ENCODE data around the gene GFPT2. TPM values are rescaled to one million over a fixed set of nuclear protein-coding genes. Genes with fewer than 3 reads are reported as not detected.

GFPT2 gene
- total RNA-seq, 4 donors from 2014 or later = 8.2 to 26.6 (median 11.1) TPM

DNA sequence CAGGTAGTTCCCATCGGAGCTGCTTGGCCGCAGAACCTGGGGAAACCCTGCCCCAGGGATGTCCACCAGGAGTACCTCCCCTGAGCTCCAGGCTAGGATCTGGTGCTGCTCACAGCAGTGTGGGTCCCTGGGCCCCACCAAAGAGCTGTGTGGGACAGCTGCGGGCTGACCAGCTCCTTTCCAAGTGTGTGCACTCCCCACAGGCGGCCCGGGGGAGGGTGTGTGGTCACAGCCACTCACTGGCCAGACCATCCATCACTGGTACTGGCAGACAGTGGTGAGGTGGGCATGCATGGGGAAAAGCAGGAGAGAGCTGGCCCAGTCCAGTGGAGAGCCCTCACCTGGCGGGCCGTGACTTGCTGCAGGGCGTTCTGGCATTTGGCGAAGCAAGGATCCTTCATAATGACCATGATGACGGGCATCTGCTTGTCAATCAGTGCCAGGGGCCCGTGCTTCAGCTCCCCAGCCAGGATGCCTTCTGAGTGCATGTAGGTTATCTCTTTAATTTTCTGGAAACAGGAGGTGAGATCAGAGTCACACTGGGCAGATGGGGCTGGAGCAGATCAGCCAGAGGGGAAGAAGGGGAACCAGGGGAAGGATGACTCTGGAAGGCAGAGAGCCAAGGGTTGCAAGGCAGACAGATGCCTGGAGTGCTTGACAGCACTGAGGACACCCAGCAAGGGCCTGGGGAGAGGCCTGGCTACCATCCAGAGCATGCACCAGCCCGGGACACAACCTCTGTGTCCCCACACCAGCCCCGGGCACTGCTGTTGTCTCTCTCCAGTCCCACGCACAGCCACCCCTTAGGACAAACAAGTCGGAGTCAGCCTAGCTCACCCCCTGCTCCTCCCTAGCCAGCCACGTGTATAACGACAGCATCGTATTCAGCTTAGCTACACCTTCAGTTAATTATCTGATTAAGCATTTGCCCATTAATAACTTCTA is 48.4 kb downstream of the GFPT2 start:
- 91 to 93% methylated on average over 14 to 15 of the region's 18 CpGs for WGBS, 2 donors
- TF ChIP-seq, protein P1, sequence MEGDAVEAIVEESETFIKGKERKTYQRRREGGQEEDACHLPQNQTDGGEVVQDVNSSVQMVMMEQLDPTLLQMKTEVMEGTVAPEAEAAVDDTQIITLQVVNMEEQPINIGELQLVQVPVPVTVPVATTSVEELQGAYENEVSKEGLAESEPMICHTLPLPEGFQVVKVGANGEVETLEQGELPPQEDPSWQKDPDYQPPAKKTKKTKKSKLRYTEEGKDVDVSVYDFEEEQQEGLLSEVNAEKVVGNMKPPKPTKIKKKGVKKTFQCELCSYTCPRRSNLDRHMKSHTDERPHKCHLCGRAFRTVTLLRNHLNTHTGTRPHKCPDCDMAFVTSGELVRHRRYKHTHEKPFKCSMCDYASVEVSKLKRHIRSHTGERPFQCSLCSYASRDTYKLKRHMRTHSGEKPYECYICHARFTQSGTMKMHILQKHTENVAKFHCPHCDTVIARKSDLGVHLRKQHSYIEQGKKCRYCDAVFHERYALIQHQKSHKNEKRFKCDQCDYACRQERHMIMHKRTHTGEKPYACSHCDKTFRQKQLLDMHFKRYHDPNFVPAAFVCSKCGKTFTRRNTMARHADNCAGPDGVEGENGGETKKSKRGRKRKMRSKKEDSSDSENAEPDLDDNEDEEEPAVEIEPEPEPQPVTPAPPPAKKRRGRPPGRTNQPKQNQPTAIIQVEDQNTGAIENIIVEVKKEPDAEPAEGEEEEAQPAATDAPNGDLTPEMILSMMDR (IDR thresholded peaks at IDR 0.05) = no peak
- no peak for TF ChIP-seq POLR2A (IDR thresholded peaks at IDR 0.05)
- intact Hi-C loops (cut with DNase I) = no loop called here
- H3K36me3 ChIP-seq = no peaks in the 10 kb centered on the region
- no peaks in the 10 kb centered on the region for H3K27me3 ChIP-seq
- no peak overlapping the region for H3K27ac ChIP-seq
- no peaks in the 10 kb centered on the region for H3K4me1 ChIP-seq
- H3K9me3 ChIP-seq = no peaks in the 10 kb centered on the region
- DNase-seq = no peak
- H3K4me3 ChIP-seq (replicated peaks in 1 of 3) = no peak overlapping the region

- Histone ChIP-seq H3K27me3 (no peaks in the 10 kb centered on the region), H3K4me1 (no peaks in the 10 kb centered on the region), H3K27ac (no peak overlapping the region), H3K4me3 (replicated peaks in 1 of 3) (no peak overlapping the region), H3K9me3 (no peaks in the 10 kb centered on the region), H3K36me3 (no peaks in the 10 kb centered on the region)
- 86 to 93% methylated on average over 4 of the region's 4 CpGs for WGBS, 2 donors
- intact Hi-C loops (cut with DNase I) = no loop called here
- DNase-seq = no peak
- no peak for TF ChIP-seq POLR2A (IDR thresholded peaks at IDR 0.05)
- TF ChIP-seq, protein P1 (IDR thresholded peaks at IDR 0.05) = no peak
These were observed 49.2 kb downstream of the GFPT2 start for GRCh38 chr5:180304016-180304292.

DNA sequence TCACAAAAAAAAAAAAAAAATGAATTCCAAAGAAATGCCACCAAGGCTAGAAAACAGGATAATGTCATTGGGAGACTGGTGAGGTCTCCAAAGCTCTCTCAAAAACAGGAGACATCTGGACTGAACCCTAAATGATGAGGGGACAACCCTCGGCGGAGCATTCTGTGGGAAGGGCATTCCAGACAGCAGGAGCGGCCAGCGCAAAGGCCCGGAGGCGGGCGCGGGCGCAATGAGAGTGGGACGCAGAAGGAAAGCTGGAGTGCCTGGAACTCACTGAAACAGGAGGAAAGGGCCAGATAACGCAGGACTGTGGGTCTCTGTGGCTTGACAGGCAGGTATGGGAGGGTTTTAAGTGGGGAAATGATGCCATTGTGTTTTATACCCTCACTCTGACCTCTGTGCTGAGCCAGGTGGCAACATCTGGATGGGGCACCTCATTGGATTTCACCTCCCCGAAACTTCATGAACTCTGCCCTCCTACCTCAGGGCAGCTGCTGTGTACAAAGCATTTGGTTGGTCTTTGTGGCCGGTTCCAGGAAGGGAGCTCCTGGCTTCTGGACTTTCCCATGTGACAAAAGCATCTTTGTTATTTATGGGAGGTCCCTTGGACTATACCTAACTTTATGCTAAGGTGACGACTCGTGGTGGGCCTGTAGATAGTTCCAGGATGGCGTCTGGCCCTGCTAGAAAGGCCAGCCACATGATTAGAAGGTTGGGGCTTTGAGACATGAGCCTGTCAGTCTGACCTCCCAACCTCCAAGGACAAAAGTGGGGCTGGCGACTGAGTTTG is 49.7 kb downstream of the GFPT2 start:
- 91 to 92% methylated on average over 16 to 17 of the region's 17 CpGs for WGBS, 2 donors
- no peaks in the 10 kb centered on the region for H3K9me3 ChIP-seq
- no peak overlapping the region for H3K27ac ChIP-seq
- H3K27me3 ChIP-seq = no peaks in the 10 kb centered on the region
- DNase-seq = no peak
- H3K36me3 ChIP-seq = no peaks in the 10 kb centered on the region
- H3K4me3 ChIP-seq (replicated peaks in 1 of 3) = no peak overlapping the region
- TF ChIP-seq POLR2A (IDR thresholded peaks at IDR 0.05) = no peak
- TF ChIP-seq, protein P1 (IDR thresholded peaks at IDR 0.05) = no peak
- H3K4me1 ChIP-seq = no peaks in the 10 kb centered on the region
- intact Hi-C loops (cut with DNase I) = no loop called here

DNA sequence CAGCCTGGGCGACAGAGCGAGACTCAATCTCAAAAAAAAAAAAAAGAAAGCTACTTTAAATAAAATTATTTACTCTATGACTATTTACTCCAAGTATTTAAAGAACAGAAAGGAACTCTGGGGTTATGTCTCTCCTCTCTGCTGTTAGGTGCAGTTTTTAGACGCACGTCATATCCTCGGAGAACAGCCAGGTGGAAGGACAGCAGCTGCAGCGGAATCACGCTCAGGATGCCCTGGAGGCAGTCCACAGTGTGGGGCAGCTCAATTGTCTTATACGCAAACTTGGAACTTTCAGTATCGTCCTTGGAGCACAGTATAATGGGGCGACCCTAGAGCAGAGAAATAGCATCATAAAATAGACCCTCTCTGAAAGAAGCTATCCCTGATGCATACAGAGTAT is 50.9 kb downstream of the GFPT2 start:
- 98 to 99% methylated on average over 10 of the region's 10 CpGs for WGBS, 2 donors
- no peaks in the 10 kb centered on the region for H3K36me3 ChIP-seq
- H3K4me3 ChIP-seq (replicated peaks in 1 of 3) = no peak overlapping the region
- no peak for TF ChIP-seq POLR2A (IDR thresholded peaks at IDR 0.05)
- no peak for DNase-seq
- no peaks in the 10 kb centered on the region for H3K27me3 ChIP-seq
- no peaks in the 10 kb centered on the region for H3K4me1 ChIP-seq
- intact Hi-C loops (cut with DNase I) = no loop called here
- H3K27ac ChIP-seq = no peak overlapping the region
- no peaks in the 10 kb centered on the region for H3K9me3 ChIP-seq

DNA sequence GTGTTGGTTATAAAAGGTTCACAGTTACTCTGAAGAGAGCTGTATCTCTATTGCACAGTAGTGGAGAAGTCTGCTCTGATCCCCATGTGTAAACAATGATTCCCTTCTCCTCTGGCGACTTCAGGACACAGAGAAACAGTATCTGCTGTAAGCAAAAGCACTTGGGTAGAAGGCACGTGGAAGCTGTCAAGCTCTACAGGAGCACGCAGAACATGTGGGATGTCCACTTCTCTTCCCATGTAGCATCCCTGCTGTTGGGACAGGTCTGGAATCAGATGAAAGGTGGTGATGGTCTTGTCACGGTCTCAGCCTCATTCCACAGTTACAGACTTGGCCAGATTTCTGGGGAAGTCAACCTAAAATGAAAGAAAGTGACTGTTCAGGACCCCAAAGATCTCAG is 51.9 kb downstream of the GFPT2 start:
- DNase-seq = no peak
- Histone ChIP-seq H3K9me3 (no peaks in the 10 kb centered on the region), H3K27ac (no peak overlapping the region), H3K27me3 (no peaks in the 10 kb centered on the region), H3K4me3 (replicated peaks in 1 of 3) (no peak overlapping the region), H3K4me1 (no peaks in the 10 kb centered on the region), H3K36me3 (no peaks in the 10 kb centered on the region)
- intact Hi-C loops (cut with DNase I) = no loop called here
- 72 to 86% methylated on average over 4 of the region's 4 CpGs for WGBS, 2 donors
- TF ChIP-seq POLR2A (IDR thresholded peaks at IDR 0.05) = no peak
- TF ChIP-seq, protein P1 (IDR thresholded peaks at IDR 0.05) = no peak
